Lower leg skin (tissue), 4 donors: Measurements from ENCODE around the gene TMTC2. TPM values are rescaled to one million over a fixed set of nuclear protein-coding genes. Genes with fewer than 3 reads are reported as not detected.

Source experiments
- DNase-seq, 2 donors: peaks; one replicate each; pipeline ENCODE4 v3.0.0-alpha.2; 2019; ENCODE audit warnings: low spot score in 2 of 2
- H3K4me3 ChIP-seq: fragments of 200-600 bp; sonication (generic); 2 replicates; pipeline ENCODE4 v1.5.1; 2017; ENCODE audit warnings: mild to moderate bottlenecking, low read depth; ENCODE audit not compliant: poor library complexity, severe bottlenecking
- CTCF ChIP-seq, 3 donors: fragments of 450-650 bp; IDR thresholded peaks; one replicate each; pipeline ENCODE4 v1.5.1; 2016; ENCODE audit warnings: antibody characterized with exemption in 3 of 3, mild to moderate bottlenecking in 3 of 3, moderate library complexity in 2 of 3
- POLR2A ChIP-seq, 2 donors: fragments of 450-650 bp; IDR thresholded peaks; one replicate each; pipeline ENCODE4 v1.6.1; 2016 to 2017; ENCODE audit warnings: antibody characterized with exemption in 2 of 2, mild to moderate bottlenecking in 1 of 2, moderate library complexity in 1 of 2
- WGBS, 2 donors: methylation state at CpG; one replicate each; pipeline ENCODE4 v1.1.5; 2018; 5-methylcytosine and 5-hydroxymethylcytosine counted together
- intact Hi-C: fragments of 100-400 bp; cut with DNase I; formaldehyde crosslinking; loops from one replicate; pipeline ENCODE4 v1.15.0; 2023; ENCODE audit warnings: low total_unique reads
- total RNA-seq, 4 donors: library from RNA; depleted of rRNA; stranded (reverse); fragments of >200 nt; gene quantifications; one replicate each; pipeline ENCODE4 v1.1.0, GENCODE V29; 2016

Gene TMTC2
- total RNA-seq, 4 donors from 2014 or later = 12.9 to 17.4 (median 14.5) TPM

GRCh38 chr12:82926630-82927029 is 239.9 kb downstream of the TMTC2 start:
- intact Hi-C loops = no loop called here
- no peak for TF ChIP-seq POLR2A (IDR thresholded peaks at IDR 0.05)
- no peak for TF ChIP-seq CTCF (IDR thresholded peaks at IDR 0.05)
- H3K4me3 ChIP-seq = no peak overlapping the region
- WGBS, 2 donors = 82 to 90% methylated on average over 3 of the region's 3 CpGs
- no peak for DNase-seq

- no peak for DNase-seq
- H3K4me3 ChIP-seq = no peak overlapping the region
- intact Hi-C loops = no loop called here
- 93 to 95% methylated on average over 3 of the region's 3 CpGs for WGBS, 2 donors
- TF ChIP-seq POLR2A (IDR thresholded peaks at IDR 0.05) (no peak), CTCF (IDR thresholded peaks at IDR 0.05) (no peak)
Measured at GRCh38 chr12:82930301-82930700, 243.6 kb downstream of the TMTC2 start.

GRCh38 chr12:82931349-82932116 is 244.8 kb downstream of the TMTC2 start:
- DNase-seq = no peak
- 70 to 78% methylated on average over 5 of the region's 5 CpGs for whole genome bisulfite sequencing, 2 donors
- intact Hi-C loops = no loop called here
- H3K4me3 ChIP-seq = no peak overlapping the region
- TF ChIP-seq POLR2A (IDR thresholded peaks at IDR 0.05) = no peak
- no peak for TF ChIP-seq CTCF (IDR thresholded peaks at IDR 0.05)

- intact Hi-C loops = no loop called here
- no peak for DNase-seq
- 18 to 51% methylated on average over 2 of the region's 2 CpGs for WGBS, 2 donors
- H3K4me3 ChIP-seq = no peak overlapping the region
- TF ChIP-seq POLR2A (IDR thresholded peaks at IDR 0.05) (no peak), CTCF (IDR thresholded peaks at IDR 0.05) (no peak)
Measured at GRCh38 chr12:82937151-82937550, 250.4 kb downstream of the TMTC2 start.

GRCh38 chr12:82942521-82942920 is 255.8 kb downstream of the TMTC2 start:
- TF ChIP-seq POLR2A (IDR thresholded peaks at IDR 0.05) (no peak), CTCF (IDR thresholded peaks at IDR 0.05) (no peak)
- DNase-seq = no peak
- intact Hi-C loops = no loop called here
- 43 to 44% methylated on average over 2 of the region's 2 CpGs for WGBS, 2 donors
- no peak overlapping the region for H3K4me3 ChIP-seq

GRCh38 chr12:82942991-82943401 is 256.3 kb downstream of the TMTC2 start:
- no peak overlapping the region for H3K4me3 ChIP-seq
- WGBS, 2 donors = 36 to 41% methylated on average over 2 of the region's 2 CpGs
- intact Hi-C loops = no loop called here
- TF ChIP-seq CTCF (IDR thresholded peaks at IDR 0.05) = no peak
- TF ChIP-seq POLR2A (IDR thresholded peaks at IDR 0.05) = no peak
- DNase-seq = no peak
